Esophagus squamous epithelium (tissue), 4 donors: ENCODE measurements around the gene RPUSD3.

Experiments
- POLR2A ChIP-seq, 4 donors: fragments of 450-650 bp; IDR thresholded peaks; one replicate each; pipeline ENCODE4 v1.6.1; 2017; ENCODE audit warnings: antibody characterized with exemption in 4 of 4, mild to moderate bottlenecking in 4 of 4, moderate library complexity in 3 of 4
- TF ChIP-seq, protein P1 (sequence below), 6 experiments: fragments of 450-650 bp in 4 of 6; fragments of 200-600 bp in 2 of 6; sonication (generic) in 2 of 6; IDR thresholded peaks; one replicate each; pipeline ENCODE4 v1.5.1; 2016 to 2019; ENCODE audit warnings: antibody characterized with exemption in 6 of 6, mild to moderate bottlenecking in 4 of 6, moderate library complexity in 4 of 6

DNA sequence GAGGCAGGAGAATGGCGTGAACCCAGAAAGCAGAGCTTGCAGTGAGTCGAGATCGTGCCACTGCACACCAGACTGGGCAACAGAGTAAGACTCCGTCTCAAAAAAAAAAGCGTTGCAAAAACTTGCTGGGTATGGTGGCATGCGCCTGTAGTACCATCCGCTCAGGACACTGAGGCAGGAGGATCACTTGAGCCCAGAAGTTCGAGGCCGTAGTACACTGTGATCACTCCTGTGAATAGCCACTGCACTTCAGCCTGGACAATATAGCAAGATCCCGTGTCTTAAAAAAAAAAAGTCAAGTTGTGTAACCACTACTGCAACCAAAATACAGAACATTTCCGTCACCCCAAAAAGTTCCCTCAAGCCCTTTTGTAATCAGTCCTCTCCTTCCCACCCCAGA, 49.4 kb downstream of the RPUSD3 start:
- TF ChIP-seq, protein P1, sequence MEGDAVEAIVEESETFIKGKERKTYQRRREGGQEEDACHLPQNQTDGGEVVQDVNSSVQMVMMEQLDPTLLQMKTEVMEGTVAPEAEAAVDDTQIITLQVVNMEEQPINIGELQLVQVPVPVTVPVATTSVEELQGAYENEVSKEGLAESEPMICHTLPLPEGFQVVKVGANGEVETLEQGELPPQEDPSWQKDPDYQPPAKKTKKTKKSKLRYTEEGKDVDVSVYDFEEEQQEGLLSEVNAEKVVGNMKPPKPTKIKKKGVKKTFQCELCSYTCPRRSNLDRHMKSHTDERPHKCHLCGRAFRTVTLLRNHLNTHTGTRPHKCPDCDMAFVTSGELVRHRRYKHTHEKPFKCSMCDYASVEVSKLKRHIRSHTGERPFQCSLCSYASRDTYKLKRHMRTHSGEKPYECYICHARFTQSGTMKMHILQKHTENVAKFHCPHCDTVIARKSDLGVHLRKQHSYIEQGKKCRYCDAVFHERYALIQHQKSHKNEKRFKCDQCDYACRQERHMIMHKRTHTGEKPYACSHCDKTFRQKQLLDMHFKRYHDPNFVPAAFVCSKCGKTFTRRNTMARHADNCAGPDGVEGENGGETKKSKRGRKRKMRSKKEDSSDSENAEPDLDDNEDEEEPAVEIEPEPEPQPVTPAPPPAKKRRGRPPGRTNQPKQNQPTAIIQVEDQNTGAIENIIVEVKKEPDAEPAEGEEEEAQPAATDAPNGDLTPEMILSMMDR (IDR thresholded peaks at IDR 0.05) = no peak
- no peak for TF ChIP-seq POLR2A (IDR thresholded peaks at IDR 0.05)
